CD4-positive, alpha-beta T cell (primary cell): ENCODE measurements around the gene GPC6. TPM values are rescaled to one million over a fixed set of nuclear protein-coding genes. Genes with fewer than 3 reads are reported as not detected.

Experiments
- ATAC-seq: fragments of 200-7000 bp; cut with Tn5 transposase; one replicate; pipeline ENCODE4 v1.10.0; 2022; ENCODE audit warnings: mild to moderate bottlenecking; ENCODE audit not compliant: poor library complexity
- CTCF ChIA-PET: fragments of 350-600 bp; sonication (Branson Sonifier 250); formaldehyde crosslinking; loops from one replicate; lab custom pipeline; 2021; ENCODE audit warnings: antibody characterized with exemption, inconsistent platforms; lab: Charles Lee
- POLR2A ChIA-PET: fragments of 350-600 bp; sonication (Branson Sonifier 250); formaldehyde crosslinking; loops from one replicate; lab custom pipeline; 2021; ENCODE audit warnings: antibody characterized with exemption, inconsistent platforms; lab: Charles Lee
- DNase-seq, 14 experiments: peaks; one replicate each; pipeline ENCODE4 v3.0.0-alpha.2; 2013 to 2020; ENCODE audit warnings: mixed read lengths in 2 of 14
- H3K27ac ChIP-seq, 2 donors: one replicate each; pipeline versions ENCODE4 v1.5.1 to v1.7.0; 2013; ENCODE audit warnings: low read length in 2 of 2, low read depth in 1 of 2, mild to moderate bottlenecking in 1 of 2
- H3K27me3 ChIP-seq, 2 experiments: 1 replicate in 1 of 2; 2 replicates in 1 of 2; pipeline versions ENCODE4 v1.6.1 to v1.7.0; 2013; ENCODE audit warnings: low read length in 2 of 2, control low read depth in 1 of 2, mild to moderate bottlenecking in 1 of 2, moderate library complexity in 1 of 2; ENCODE audit not compliant: insufficient read depth in 2 of 2, control insufficient read depth in 1 of 2
- H3K36me3 ChIP-seq: one replicate; pipeline ENCODE4 v1.6.1; 2013; ENCODE audit warnings: low read length, control low read depth; ENCODE audit not compliant: insufficient read depth
- H3K4me1 ChIP-seq: one replicate; pipeline ENCODE4 v1.6.1; 2013; ENCODE audit warnings: low read length, control low read depth; ENCODE audit not compliant: insufficient read depth
- H3K4me3 ChIP-seq: one replicate; pipeline ENCODE4 v1.5.1; 2013; ENCODE audit warnings: mild to moderate bottlenecking, low read length, moderate library complexity
- H3K9me3 ChIP-seq, 2 experiments: 1 replicate in 1 of 2; 2 replicates in 1 of 2; pipeline versions ENCODE4 v1.6.1 to v1.7.0; 2013; ENCODE audit warnings: low read length in 2 of 2, mild to moderate bottlenecking in 2 of 2, control low read depth in 1 of 2, moderate library complexity in 1 of 2; ENCODE audit not compliant: control insufficient read depth in 1 of 2, insufficient read depth in 1 of 2
- H3K27ac Mint-ChIP-seq: one replicate; pipeline ENCODE4 v1.8.0; 2020; ENCODE audit warnings: mixed read lengths
- H3K27me3 Mint-ChIP-seq: one replicate; pipeline ENCODE4 v1.8.0; 2021; ENCODE audit warnings: mixed read lengths
- H3K36me3 Mint-ChIP-seq: one replicate; pipeline ENCODE4 v1.8.0; 2021; ENCODE audit warnings: low read depth, mixed read lengths
- H3K4me1 Mint-ChIP-seq: one replicate; pipeline ENCODE4 v1.8.0; 2021; ENCODE audit warnings: low read depth, mixed read lengths
- H3K4me3 Mint-ChIP-seq: one replicate; pipeline ENCODE4 v1.8.0; 2020; ENCODE audit warnings: mild to moderate bottlenecking, mixed read lengths
- H3K9me3 Mint-ChIP-seq: one replicate; pipeline ENCODE4 v1.8.0; 2020; ENCODE audit warnings: mixed read lengths
- CTCF ChIP-seq: fragments of 200-600 bp; IDR thresholded peaks from one replicate; pipeline ENCODE4 v1.8.0; 2022; ENCODE audit warnings: antibody characterized with exemption, mild to moderate bottlenecking
- intact Hi-C, 2 experiments: fragments of 100-400 bp; cut with DNase I in 1 of 2; cut with micrococcal nuclease in 1 of 2; formaldehyde crosslinking; loops; one replicate each; pipeline versions ENCODE4 v1.15.1 to v1.9.0; 2023 to 2025; cut with DNase I, micrococcal nuclease
- total RNA-seq, 174 experiments: library from RNA in 2 of 174; stranded (reverse) in 2 of 174; gene quantifications; one replicate each; pipeline ENCODE4 v1.2.3 and lab custom pipeline; 2021 to 2026

The GPC6 gene
- total RNA-seq, 2 experiments from 2014 or later, result not detected

- H3K27me3 Mint-ChIP-seq, result no peaks in the 10 kb centered on the region
- H3K27ac Mint-ChIP-seq, result no peak overlapping the region
- Histone ChIP-seq H3K4me3 (no peak overlapping the region), H3K4me1 (no peaks in the 10 kb centered on the region), H3K27me3 (no peaks in the 10 kb centered on the region), H3K9me3 (no peaks in the 10 kb centered on the region), H3K27ac (no peak overlapping the region), H3K36me3 (no peaks in the 10 kb centered on the region)
- no peaks in the 10 kb centered on the region for H3K36me3 Mint-ChIP-seq
- ATAC-seq (no peak), DNase-seq (no peak)
- no peaks in the 10 kb centered on the region for H3K9me3 Mint-ChIP-seq
- intact Hi-C loops, result no loop called here
- CTCF ChIA-PET, result no interaction called here
- H3K4me1 Mint-ChIP-seq, result no peaks in the 10 kb centered on the region
- POLR2A ChIA-PET, result no interaction called here
- H3K4me3 Mint-ChIP-seq, result no peak overlapping the region
- TF ChIP-seq CTCF, result no peak
These were observed 1000.8 kb downstream of the GPC6 start for GRCh38 chr13:94227255-94227879.

DNA sequence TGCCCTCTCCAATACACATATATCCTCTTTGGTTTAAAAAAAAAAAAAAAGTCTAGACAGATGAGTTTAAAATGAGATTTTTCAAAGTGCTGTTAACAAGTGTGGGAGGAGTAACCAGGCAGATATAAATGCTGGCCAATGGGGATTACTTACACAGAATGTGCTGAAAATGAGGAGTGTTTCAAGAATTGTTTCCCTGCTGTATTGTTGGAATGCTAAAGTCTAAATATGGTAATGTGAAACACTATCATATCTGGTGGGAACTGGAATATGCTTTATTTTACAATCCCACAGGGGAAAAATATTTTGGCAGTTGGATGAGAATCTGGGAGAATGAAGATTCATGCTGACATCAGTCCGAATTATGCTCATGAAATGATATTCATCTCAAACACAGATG lies 1002.2 kb downstream of the GPC6 start:
- no peak overlapping the region for H3K27ac Mint-ChIP-seq
- H3K4me3 Mint-ChIP-seq, result no peak overlapping the region
- intact Hi-C loops, result no loop called here
- CTCF ChIA-PET, result no interaction called here
- H3K4me1 Mint-ChIP-seq, result no peaks in the 10 kb centered on the region
- H3K27ac ChIP-seq, result no peak overlapping the region
- ATAC-seq (no peak), DNase-seq (no peak)
- no peaks in the 10 kb centered on the region for H3K36me3 Mint-ChIP-seq
- POLR2A ChIA-PET, result no interaction called here
- no peaks in the 10 kb centered on the region for H3K27me3 Mint-ChIP-seq
- no peak overlapping the region for H3K4me3 ChIP-seq
- no peak for TF ChIP-seq CTCF
- no peaks in the 10 kb centered on the region for H3K27me3 ChIP-seq
- no peaks in the 10 kb centered on the region for H3K36me3 ChIP-seq
- H3K4me1 ChIP-seq, result no peaks in the 10 kb centered on the region
- no peaks in the 10 kb centered on the region for H3K9me3 ChIP-seq
- no peaks in the 10 kb centered on the region for H3K9me3 Mint-ChIP-seq

GRCh38 chr13:94232161-94232950 lies 1005.7 kb downstream of the GPC6 start:
- H3K4me1 ChIP-seq, result peaks cover 4% of the 10 kb centered on the region
- ChIA-PET POLR2A (no interaction called here), CTCF (no interaction called here)
- no peak for TF ChIP-seq CTCF
- H3K9me3 ChIP-seq, result no peaks in the 10 kb centered on the region
- H3K36me3 Mint-ChIP-seq, result no peaks in the 10 kb centered on the region
- H3K27ac Mint-ChIP-seq, result no peak overlapping the region
- H3K27ac ChIP-seq, result no peak overlapping the region
- H3K4me1 Mint-ChIP-seq, result peaks cover 13% of the 10 kb centered on the region
- H3K27me3 Mint-ChIP-seq, result no peaks in the 10 kb centered on the region
- no peak overlapping the region for H3K4me3 ChIP-seq
- no peaks in the 10 kb centered on the region for H3K27me3 ChIP-seq
- no peaks in the 10 kb centered on the region for H3K36me3 ChIP-seq
- H3K4me3 Mint-ChIP-seq, result no peak overlapping the region
- H3K9me3 Mint-ChIP-seq, result no peaks in the 10 kb centered on the region
- DNase-seq (no peak), ATAC-seq (no peak)
- intact Hi-C loops, result no loop called here
